AML-193 (cell line): Measurements from ENCODE around the gene NXPH3.

ENCODE experiments used
- DNase-seq, 2 experiments: peaks; one replicate each; lab custom pipeline; 2025; lab: John Stamatoyannopoulos, UW

The NXPH3 gene

GRCh38 chr17:49630113-49630900 lies 54.6 kb downstream of the NXPH3 start:
- no peak for DNase-seq

GRCh38 chr17:49631496-49631895 lies 55.8 kb downstream of the NXPH3 start:
- no peak for DNase-seq
